Measurements from ENCODE around the gene CNGB1.

- no peak for TF ChIP-seq CTCF (optimal IDR thresholded peaks at IDR 0.05 in 1 of 3, IDR thresholded peaks at IDR 0.05 in 1 of 3, conservative IDR thresholded peaks at IDR 0.05 in 1 of 3; ENCODE audit: extremely low read depth in 1 of 3, insufficient read depth in 2 of 3, low read length in 3 of 3)
- no peak for TF ChIP-seq EZH2 (IDR thresholded peaks at IDR 0.05; ENCODE audit: low read length)
Measured at GRCh38 chr16:57964157-57964700, 6.7 kb downstream of the CNGB1 start.

Measured in keratinocyte (primary cell).